IPS-15b (cell line): ENCODE data around the gene LRWD1.

Source experiments
- H3K27me3 ChIP-seq: one replicate; pipeline ENCODE4 v1.6.1; 2013; ENCODE audit warnings: low read length; ENCODE audit not compliant: control insufficient read depth, insufficient read depth
- H3K36me3 ChIP-seq: one replicate; pipeline ENCODE4 v1.6.1; 2013; ENCODE audit warnings: low read length; ENCODE audit not compliant: control insufficient read depth, insufficient read depth
- H3K4me1 ChIP-seq: one replicate; pipeline ENCODE4 v1.6.1; 2013; ENCODE audit warnings: mild to moderate bottlenecking, low read length; ENCODE audit not compliant: control insufficient read depth, insufficient read depth
- H3K4me3 ChIP-seq: one replicate; pipeline ENCODE4 v1.5.1; 2013; ENCODE audit warnings: low read depth, low read length
- H3K9ac ChIP-seq: one replicate; pipeline ENCODE4 v1.6.1; 2013; ENCODE audit warnings: low read depth, mild to moderate bottlenecking, low read length
- H3K9me3 ChIP-seq: one replicate; pipeline ENCODE4 v1.6.1; 2013; ENCODE audit warnings: mild to moderate bottlenecking, low read length; ENCODE audit not compliant: control insufficient read depth, insufficient read depth

Gene LRWD1

DNA sequence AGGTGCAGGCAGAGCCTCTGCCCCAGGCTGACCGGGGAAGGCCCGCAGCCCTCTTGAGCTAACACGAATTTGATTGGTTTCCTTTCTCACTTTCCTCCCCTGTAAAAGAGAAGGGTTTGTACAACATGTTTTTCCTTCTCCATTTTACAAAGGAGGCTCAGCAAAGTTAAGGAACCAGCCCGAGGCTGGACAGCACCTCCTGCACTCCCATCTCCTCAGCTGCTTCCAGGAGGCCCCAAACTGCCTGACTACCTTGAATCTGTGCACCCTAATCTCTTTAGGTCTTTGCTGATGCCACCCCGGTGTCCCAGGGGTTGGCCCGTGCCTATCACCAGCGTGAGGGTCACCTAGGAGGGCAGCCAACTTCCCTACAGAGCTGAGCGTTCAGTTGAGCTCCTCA, 4.3 kb upstream of the LRWD1 start:
- Histone ChIP-seq H3K9me3 (no peaks in the 10 kb centered on the region), H3K27me3 (no peaks in the 10 kb centered on the region), H3K4me3 (no peak overlapping the region), H3K9ac (no peak overlapping the region), H3K4me1 (no peaks in the 10 kb centered on the region), H3K36me3 (peaks cover 16% of the 10 kb centered on the region)

DNA sequence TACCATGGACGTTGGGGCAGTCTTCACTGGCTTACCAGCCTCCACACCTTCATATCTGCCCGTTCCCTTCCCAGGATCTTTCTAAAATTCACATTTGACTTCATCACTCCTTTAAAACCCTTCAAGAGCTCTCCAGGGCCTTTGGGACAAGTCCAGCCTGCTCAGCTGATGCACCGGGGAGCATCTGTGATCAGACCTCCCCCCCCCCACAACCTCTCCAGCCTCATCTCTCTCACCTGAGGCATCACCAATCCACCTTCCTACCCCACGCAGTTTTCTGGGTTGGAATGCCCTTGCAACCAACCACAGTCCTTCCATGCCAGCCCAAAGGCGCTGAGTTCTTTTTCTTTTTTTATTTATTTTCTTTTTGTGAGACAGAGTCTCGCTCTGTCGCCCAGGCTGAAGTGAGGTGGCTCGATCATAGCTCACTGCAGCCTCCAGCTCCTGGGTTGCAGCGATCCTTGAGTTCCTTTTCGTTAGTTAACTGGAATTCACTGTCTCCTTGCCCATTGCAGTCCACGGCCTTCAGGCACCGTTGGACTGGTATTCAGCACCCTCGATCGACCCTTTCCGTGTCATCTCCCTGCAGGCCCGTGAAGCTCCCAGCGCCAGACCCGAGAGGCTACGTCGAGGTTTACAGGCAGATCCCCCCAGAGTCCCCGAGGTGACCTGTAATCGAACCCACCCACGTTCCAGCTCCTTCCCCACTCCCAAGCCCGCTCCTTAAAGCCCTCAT, 775 bp upstream of the LRWD1 start:
- Histone ChIP-seq H3K4me1 (peaks cover 2% of the 10 kb centered on the region), H3K27me3 (no peaks in the 10 kb centered on the region), H3K4me3 (peak overlapping the region; percentile 99), H3K36me3 (peaks cover 8% of the 10 kb centered on the region), H3K9ac (peak overlapping the region; percentile 97), H3K9me3 (no peaks in the 10 kb centered on the region)

DNA sequence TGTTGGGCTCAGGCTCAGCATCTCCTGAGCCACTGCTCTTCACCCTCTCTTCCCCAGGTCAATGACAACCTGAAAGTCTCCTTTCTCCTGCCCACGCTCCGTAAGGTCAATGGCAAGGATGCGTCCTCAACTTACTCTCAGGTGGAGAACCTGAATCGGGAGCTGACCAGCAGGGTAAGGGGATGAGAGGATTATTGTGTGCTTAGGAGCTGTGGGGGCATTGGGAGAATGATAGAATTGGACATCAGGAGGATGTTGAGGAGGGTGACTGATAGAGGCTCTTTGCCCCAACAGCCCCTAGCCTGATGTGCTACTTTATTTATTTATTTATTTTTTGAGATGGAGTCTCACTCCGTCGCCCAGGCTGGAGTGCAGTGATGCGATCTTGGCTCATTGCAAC, 1.3 kb downstream of the LRWD1 start:
- Histone ChIP-seq H3K27me3 (no peaks in the 10 kb centered on the region), H3K36me3 (peaks cover 14% of the 10 kb centered on the region), H3K4me1 (peaks cover 2% of the 10 kb centered on the region), H3K9ac (no peak overlapping the region), H3K4me3 (no peak overlapping the region), H3K9me3 (no peaks in the 10 kb centered on the region)

DNA sequence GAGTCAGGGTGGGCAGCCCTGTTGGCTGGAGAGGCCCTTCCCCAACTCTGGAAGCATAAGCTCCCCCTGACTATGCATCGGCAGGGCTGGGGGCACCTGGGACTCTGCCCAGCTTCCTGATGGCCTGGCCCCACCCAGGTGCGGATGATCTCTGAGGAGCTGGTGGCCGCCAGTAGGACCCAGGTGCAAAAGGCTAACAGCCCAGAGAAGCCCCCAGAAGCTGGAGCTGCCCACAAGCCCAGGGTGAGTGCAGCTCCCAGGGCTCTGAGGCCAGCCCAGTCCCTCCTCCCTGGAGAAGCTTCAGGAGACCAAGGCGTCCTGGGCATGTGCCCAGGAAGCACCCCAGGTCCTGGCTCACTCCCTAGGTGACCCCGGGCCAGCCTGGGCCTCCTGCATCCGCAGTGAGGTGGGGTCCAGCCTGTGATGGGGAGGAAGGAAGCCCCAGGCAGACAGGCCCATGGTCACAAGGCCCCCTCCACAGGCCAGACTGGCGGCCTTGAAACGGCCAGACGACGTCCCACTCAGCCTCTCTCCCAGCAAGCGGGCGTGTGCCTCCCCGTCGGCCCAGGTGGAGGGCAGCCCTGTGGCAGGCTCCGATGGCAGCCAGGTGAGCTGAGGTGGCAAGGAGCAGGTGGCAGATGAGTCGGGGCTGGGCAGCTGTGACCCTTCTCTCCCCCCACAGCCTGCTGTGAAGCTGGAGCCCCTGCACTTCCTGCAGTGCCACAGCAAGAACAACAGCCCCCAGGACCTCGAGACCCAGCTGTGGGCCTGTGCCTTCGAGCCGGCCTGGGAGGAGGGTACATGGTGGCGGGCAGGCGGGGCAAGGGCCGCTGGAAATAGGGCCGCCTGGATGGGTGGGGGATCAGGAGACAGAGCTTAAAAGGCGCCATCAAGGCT, 3.0 kb downstream of the LRWD1 start:
- H3K9me3 ChIP-seq: no peaks in the 10 kb centered on the region
- no peak overlapping the region for H3K9ac ChIP-seq
- H3K27me3 ChIP-seq: no peaks in the 10 kb centered on the region
- peaks cover 2% of the 10 kb centered on the region for H3K4me1 ChIP-seq
- no peak overlapping the region for H3K4me3 ChIP-seq
- H3K36me3 ChIP-seq: peaks cover 25% of the 10 kb centered on the region

DNA sequence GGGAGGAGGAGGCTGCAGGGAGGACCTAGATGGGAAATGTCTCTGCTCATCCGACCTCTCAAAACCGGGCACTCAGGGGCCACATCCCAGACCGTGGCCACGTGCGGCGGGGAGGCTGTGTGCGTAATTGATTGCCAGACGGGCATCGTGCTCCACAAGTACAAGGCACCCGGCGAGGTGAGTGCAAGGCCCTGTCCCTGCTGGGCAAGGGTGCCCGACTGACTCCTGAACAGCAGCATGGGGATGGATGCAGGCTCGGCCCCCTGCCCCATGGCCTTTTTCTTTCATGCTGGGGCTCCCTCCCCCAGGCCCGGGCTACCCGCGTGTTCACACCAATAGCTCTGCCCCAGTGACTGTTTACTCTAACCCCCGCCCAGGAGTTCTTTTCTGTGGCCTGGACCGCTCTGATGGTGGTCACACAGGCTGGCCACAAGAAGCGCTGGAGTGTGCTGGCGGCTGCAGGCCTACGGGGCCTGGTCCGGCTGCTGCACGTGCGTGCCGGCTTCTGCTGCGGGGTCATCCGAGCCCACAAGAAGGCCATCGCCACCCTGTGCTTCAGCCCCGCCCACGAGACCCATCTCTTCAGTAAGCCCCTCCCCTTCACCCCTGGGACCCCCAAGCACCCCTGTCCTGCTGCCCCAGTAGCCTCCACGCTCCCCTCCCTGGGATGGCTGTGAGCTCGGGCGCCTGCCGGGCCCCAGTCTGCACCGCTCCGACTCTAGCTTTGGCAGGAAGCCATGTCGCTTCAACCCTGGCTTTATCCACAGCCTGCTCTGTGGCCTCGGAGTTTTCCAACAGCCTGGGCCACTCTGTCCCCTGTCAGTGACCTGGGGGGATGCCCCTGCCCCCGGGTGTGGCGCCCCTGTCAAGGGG, 3.9 kb downstream of the LRWD1 start:
- H3K4me1 ChIP-seq: peaks cover 2% of the 10 kb centered on the region

DNA sequence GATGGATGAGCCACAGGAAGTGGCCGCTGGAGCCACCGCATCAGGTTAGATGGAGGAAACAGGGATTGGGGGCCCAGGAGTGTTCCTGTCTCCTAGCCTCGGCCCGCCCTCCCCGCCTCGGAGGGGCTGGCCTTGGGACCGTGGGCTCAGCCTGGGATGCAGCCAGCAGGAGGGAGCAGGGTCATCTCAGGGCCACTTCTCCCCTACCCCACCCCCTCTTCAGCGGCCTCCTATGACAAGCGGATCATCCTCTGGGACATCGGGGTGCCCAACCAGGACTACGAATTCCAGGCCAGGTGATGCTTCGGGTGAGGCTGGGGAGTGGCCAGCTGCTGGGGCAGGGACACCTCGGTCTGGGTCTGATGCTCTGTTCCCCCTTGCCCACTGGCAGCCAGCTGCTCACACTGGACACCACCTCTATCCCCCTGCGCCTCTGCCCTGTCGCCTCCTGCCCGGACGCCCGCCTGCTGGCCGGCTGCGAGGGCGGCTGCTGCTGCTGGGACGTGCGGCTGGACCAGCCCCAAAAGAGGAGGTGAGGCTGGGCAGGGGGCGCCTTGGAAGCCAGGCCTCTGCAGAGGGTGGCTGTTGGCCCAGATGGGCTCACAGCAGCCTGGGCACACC, 4.7 kb downstream of the LRWD1 start:
- Histone ChIP-seq H3K4me3 (no peak overlapping the region), H3K9me3 (no peaks in the 10 kb centered on the region), H3K9ac (no peak overlapping the region), H3K36me3 (peaks cover 34% of the 10 kb centered on the region), H3K4me1 (peaks cover 2% of the 10 kb centered on the region), H3K27me3 (no peaks in the 10 kb centered on the region)

More for the DNA sequence above, 3.9 kb downstream of the LRWD1 start:
- Histone ChIP-seq H3K4me3 (no peak overlapping the region), H3K36me3 (peaks cover 34% of the 10 kb centered on the region), H3K9me3 (no peaks in the 10 kb centered on the region), H3K27me3 (no peaks in the 10 kb centered on the region), H3K9ac (no peak overlapping the region)

DNA sequence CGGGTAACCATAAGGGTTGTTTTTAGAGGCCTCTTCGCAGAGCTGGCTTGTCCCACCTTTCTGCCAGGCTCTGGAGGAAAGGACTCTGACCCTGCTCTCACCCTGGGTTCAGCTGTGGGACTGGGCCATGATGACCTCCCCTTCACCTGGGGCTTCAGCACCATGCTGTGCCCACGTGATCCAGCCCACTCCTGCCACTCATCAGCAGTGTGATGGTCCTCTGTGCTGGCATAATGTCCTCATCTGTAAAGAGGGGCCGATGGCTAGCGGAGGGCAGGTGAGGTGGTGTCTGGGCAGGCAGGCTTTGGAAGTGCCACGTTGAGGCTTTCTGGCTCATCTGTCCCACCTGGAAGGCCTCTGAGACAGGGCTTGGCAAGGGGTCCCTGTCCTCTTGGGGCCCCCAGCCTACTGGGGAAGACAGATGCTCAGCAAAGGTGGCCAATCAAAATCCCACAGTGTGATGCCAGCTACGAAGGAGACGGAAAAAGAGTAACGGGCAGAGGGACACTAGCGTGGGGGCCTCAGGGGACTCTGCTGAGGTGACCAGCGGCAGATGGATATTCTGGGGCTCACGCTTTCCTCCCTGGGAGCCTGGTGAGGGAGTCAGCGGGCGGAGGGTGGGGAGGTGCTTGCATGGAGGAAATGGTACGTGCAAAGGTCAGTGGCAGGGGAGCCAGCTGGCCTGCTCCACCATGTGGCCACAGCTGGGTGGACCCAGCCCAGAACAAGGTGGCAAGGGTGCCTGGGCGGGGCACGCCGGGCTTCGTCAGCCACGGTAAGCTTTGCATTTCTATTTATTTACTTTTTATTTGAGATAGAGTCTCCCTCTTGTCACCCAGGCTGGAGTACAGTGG, 5.4 kb downstream of the LRWD1 start:
- Histone ChIP-seq H3K4me3 (no peak overlapping the region), H3K4me1 (peaks cover 2% of the 10 kb centered on the region), H3K36me3 (peaks cover 34% of the 10 kb centered on the region), H3K27me3 (no peaks in the 10 kb centered on the region), H3K9ac (no peak overlapping the region), H3K9me3 (no peaks in the 10 kb centered on the region)

DNA sequence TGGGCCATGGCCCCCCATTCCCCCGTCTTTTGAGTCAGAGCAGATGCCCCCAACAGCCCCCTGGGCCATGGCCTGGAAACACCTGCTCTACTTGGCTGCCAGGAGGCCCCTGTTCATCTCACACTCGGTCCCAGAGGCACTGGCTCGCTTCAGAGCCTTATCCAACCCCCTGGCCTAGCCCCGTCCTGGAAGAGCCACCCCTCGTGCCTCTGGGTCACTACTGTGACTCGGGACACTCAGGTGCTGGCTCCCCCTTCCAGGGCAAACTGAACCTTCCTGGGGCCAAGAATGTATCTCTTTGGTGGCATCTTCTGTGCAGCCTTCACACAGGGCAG, 7.0 kb downstream of the LRWD1 start:
- no peak overlapping the region for H3K9ac ChIP-seq
- H3K4me1 ChIP-seq: no peaks in the 10 kb centered on the region
- H3K36me3 ChIP-seq: peaks cover 34% of the 10 kb centered on the region

DNA sequence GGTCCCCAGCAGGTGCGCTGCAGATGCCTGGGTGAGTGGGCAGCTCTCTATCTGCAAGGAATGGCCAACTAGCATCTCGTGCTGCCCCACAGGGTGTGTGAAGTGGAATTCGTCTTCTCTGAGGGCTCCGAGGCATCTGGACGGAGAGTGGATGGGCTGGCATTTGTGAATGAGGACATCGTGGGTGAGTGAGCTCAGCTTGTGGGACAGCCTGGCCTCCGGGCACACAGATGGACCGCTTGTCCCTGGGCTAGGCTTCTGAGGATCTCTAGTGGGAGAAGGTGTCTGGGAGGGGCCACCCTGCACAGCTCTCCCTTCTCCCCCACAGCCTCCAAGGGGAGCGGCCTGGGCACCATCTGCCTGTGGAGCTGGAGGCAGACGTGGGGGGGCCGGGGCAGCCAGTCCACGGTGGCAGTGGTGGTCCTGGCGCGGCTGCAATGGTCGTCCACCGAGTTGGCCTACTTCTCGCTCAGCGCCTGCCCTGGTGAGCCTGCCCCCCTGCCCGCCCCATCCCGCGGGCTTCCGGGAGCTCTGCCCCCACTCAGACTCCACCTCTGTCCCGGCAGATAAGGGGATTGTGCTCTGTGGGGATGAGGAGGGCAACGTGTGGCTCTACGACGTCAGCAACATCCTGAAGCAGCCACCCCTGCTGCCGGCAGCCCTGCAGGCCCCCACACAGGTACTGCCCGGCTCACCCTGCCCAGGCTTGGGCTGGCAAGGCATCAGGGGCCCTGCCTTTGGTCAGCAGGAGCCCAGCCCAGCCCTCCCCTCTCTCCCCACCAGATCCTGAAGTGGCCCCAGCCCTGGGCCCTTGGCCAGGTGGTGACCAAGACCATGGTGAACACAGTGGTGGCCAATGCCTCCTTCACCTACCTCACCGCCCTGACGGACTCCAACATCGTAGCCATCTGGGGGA, 7.6 kb downstream of the LRWD1 start:
- Histone ChIP-seq H3K27me3 (no peaks in the 10 kb centered on the region), H3K9me3 (no peaks in the 10 kb centered on the region), H3K9ac (no peak overlapping the region), H3K4me3 (no peak overlapping the region), H3K4me1 (no peaks in the 10 kb centered on the region), H3K36me3 (peaks cover 32% of the 10 kb centered on the region)

More for the DNA sequence above, 7.0 kb downstream of the LRWD1 start:
- Histone ChIP-seq H3K9me3 (no peaks in the 10 kb centered on the region), H3K27me3 (no peaks in the 10 kb centered on the region), H3K4me3 (no peak overlapping the region)
